Right lobe of liver (tissue), 4 donors: Measurements from ENCODE around the gene HOXD10.

Experiments used
- POLR2A ChIP-seq: fragments of 450-650 bp; IDR thresholded peaks from one replicate; pipeline ENCODE4 v1.6.1; 2017; ENCODE audit warnings: antibody characterized with exemption, mild to moderate bottlenecking
- TF ChIP-seq, protein P1 (sequence below), 4 donors: fragments of 200-600 bp in 3 of 4; fragments of 450-650 bp in 1 of 4; IDR thresholded peaks; one replicate each; pipeline versions ENCODE4 v1.5.1 to v1.8.0; 2016 to 2022; ENCODE audit warnings: antibody characterized with exemption in 4 of 4, mild to moderate bottlenecking in 2 of 4
- donor health status: DM: no; HTN: no; CAD: no.
- donor health status: DM: no; HTN: no; CAD: no.
- donor health status: DM: no; HTN: yes; CAD: no.

- TF ChIP-seq, protein P1, sequence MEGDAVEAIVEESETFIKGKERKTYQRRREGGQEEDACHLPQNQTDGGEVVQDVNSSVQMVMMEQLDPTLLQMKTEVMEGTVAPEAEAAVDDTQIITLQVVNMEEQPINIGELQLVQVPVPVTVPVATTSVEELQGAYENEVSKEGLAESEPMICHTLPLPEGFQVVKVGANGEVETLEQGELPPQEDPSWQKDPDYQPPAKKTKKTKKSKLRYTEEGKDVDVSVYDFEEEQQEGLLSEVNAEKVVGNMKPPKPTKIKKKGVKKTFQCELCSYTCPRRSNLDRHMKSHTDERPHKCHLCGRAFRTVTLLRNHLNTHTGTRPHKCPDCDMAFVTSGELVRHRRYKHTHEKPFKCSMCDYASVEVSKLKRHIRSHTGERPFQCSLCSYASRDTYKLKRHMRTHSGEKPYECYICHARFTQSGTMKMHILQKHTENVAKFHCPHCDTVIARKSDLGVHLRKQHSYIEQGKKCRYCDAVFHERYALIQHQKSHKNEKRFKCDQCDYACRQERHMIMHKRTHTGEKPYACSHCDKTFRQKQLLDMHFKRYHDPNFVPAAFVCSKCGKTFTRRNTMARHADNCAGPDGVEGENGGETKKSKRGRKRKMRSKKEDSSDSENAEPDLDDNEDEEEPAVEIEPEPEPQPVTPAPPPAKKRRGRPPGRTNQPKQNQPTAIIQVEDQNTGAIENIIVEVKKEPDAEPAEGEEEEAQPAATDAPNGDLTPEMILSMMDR (IDR thresholded peaks at IDR 0.05): no peak
- TF ChIP-seq POLR2A: no peak
Measured at GRCh38 chr2:176146645-176147044, 30.1 kb downstream of the HOXD10 start.
